Measurements from ENCODE around the gene ALAS1.

DNA sequence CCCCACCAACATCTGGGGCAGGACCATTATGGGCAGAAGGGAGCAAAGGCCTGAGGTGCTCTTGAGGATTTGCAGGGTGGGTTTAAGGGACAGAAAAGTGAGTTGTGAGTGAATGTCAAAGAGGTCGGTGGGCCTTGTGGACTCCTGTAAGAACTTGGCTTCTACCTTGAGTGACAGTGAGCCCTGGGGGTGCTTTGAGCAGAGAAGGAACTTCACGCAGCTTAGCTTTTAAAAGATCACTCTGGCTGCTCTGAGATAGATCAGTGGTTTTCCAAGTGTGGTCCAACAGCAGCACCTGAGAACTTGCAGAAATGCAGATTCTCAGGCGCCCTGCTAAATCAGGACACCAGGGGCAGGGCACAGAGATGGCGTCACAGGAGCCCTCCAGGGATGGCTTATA, 15.3 kb upstream of the ALAS1 start:
- TF ChIP-seq, protein P1, sequence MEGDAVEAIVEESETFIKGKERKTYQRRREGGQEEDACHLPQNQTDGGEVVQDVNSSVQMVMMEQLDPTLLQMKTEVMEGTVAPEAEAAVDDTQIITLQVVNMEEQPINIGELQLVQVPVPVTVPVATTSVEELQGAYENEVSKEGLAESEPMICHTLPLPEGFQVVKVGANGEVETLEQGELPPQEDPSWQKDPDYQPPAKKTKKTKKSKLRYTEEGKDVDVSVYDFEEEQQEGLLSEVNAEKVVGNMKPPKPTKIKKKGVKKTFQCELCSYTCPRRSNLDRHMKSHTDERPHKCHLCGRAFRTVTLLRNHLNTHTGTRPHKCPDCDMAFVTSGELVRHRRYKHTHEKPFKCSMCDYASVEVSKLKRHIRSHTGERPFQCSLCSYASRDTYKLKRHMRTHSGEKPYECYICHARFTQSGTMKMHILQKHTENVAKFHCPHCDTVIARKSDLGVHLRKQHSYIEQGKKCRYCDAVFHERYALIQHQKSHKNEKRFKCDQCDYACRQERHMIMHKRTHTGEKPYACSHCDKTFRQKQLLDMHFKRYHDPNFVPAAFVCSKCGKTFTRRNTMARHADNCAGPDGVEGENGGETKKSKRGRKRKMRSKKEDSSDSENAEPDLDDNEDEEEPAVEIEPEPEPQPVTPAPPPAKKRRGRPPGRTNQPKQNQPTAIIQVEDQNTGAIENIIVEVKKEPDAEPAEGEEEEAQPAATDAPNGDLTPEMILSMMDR (IDR thresholded peaks at IDR 0.05 in 8 of 11, conservative IDR thresholded peaks at IDR 0.05 in 3 of 11): no peak
- TF ChIP-seq POLR2A (IDR thresholded peaks at IDR 0.05): no peak

All from spleen (tissue), 7 donors.